GM21786 (cell line): ENCODE results near the gene AUTS2.

Source experiments
- ATAC-seq: cut with Tn5 transposase; IDR thresholded peaks from one replicate; pipeline ENCODE4 v1.9.1; 2021; ENCODE audit not compliant: unreplicated experiment

Gene AUTS2

GRCh38 chr7:70738151-70738885 lies 1140.0 kb downstream of the AUTS2 start:
- no peak for ATAC-seq

- ATAC-seq: no peak
Measured at GRCh38 chr7:70739646-70740210, 1141.5 kb downstream of the AUTS2 start.

GRCh38 chr7:70741666-70742065 lies 1143.4 kb downstream of the AUTS2 start:
- ATAC-seq: no peak

- ATAC-seq: no peak
Measured at GRCh38 chr7:70743531-70744325, 1145.5 kb downstream of the AUTS2 start.

GRCh38 chr7:70744492-70744891 lies 1146.2 kb downstream of the AUTS2 start:
- no peak for ATAC-seq

GRCh38 chr7:70749831-70750230 lies 1151.6 kb downstream of the AUTS2 start:
- no peak for ATAC-seq

GRCh38 chr7:70751895-70752294 lies 1153.6 kb downstream of the AUTS2 start:
- ATAC-seq: no peak

- no peak for ATAC-seq
Measured at GRCh38 chr7:70752794-70753241, 1154.5 kb downstream of the AUTS2 start.

GRCh38 chr7:70756789-70757188 lies 1158.5 kb downstream of the AUTS2 start:
- no peak for ATAC-seq

GRCh38 chr7:70758646-70759045 lies 1160.4 kb downstream of the AUTS2 start:
- ATAC-seq: no peak

GRCh38 chr7:70759674-70760073 lies 1161.4 kb downstream of the AUTS2 start:
- no peak for ATAC-seq

GRCh38 chr7:70761711-70762328 lies 1163.5 kb downstream of the AUTS2 start:
- peak; percentile 34 for ATAC-seq

- no peak for ATAC-seq
Measured at GRCh38 chr7:70762696-70763095, 1164.4 kb downstream of the AUTS2 start.

GRCh38 chr7:70763961-70764691 lies 1165.9 kb downstream of the AUTS2 start:
- peak; percentile 80 for ATAC-seq

- ATAC-seq: no peak
Measured at GRCh38 chr7:70764701-70765208, 1166.5 kb downstream of the AUTS2 start.

GRCh38 chr7:70765651-70766050 lies 1167.4 kb downstream of the AUTS2 start:
- ATAC-seq: no peak

- no peak for ATAC-seq
Measured at GRCh38 chr7:70766109-70766508, 1167.8 kb downstream of the AUTS2 start.

- no peak for ATAC-seq
Measured at GRCh38 chr7:70766694-70767093, 1168.4 kb downstream of the AUTS2 start.

GRCh38 chr7:70770154-70770553 lies 1171.9 kb downstream of the AUTS2 start:
- ATAC-seq: no peak

GRCh38 chr7:70771451-70771850 lies 1173.2 kb downstream of the AUTS2 start:
- no peak for ATAC-seq

- no peak for ATAC-seq
Measured at GRCh38 chr7:70772891-70773290, 1174.6 kb downstream of the AUTS2 start.
